ENCODE results near the gene NXPE3.

NXPE3 gene

DNA sequence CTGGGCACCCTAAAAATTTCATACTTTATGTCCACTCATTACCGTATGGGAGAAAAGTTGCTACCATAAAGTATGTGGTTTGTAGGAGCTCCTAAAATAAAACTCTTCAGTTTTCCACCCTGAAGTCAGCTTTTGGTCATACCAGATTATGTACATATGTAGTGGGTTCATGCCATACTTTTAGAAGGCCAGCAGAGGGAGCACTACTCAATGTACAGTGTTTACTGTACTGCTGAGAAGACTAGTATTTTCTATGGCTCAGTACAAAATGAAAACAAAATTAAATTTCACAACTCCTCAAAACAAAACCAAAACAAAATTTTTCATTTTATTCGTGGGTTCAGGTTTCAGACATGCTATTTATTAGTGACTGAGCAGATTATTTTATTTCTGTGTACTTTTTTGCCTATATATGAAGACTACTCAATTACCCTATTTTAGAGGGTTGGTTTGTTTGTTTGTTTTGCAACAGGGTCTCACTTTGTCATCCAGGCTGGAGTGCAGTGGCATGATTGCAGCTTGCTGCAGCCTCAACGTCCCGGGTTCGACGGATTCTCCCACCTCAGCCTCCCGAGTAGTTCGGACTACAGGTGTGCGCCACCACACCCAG is 24.3 kb downstream of the NXPE3 start:
- peak; percentile 86 for DNase-seq (ENCODE audit: low spot score)

DNA sequence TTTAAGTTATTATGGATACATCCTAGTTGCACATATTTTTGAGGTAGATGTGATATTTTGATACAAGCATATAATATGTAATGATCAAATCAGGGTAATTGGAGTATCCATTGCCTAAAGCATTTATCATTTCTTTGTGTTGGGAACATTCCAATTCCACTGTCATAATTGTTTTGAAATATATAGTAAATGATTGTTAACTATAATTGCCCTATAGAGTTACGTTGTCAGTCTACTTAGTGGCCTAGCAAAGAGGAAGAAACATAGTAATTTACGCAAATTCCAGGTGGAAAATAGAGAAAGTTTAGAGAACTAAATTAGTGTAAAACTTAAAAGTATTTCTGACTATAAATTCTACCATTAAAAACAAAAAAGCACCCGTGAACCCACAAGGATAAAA is 24.9 kb downstream of the NXPE3 start:
- no peak for DNase-seq (ENCODE audit: low spot score)

DNA sequence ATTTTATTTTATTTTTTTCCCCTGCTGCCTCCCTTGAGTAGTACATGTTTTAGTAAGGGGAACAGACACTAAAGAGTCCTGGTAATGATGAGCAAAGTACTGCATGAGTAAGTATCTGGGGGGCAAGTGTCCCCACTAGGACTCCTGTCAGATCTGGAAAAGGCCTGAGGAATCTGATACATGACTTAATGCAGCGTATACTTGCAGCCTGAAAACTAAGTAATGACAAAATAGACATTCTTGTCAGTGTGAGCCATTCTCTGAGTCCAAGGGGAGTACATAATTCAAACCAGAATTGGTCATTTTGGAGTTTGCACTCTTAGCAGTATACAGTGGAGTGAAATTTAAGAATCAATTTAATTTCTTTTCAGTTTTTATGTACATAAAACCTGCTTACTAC is 27.5 kb downstream of the NXPE3 start:
- DNase-seq (ENCODE audit: low spot score): no peak

DNA sequence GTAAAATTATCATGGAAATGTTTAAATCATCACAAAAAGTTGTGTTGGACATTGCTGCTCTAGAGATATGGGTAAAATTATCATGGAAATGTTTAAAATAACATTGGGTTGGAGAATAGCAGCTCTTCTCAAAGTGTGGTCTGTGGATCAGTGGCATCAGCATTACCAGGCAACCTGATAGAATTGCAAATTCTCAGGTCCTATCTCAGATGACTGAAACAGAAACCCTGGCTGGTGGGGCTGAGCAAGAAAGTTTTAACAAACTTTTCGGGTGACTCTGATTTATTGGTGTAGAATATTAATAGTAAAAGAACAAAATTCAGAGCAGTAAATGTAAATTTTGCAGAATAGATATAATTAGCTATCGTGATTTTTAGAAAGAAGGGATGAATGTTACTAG is 28.9 kb downstream of the NXPE3 start:
- no peak for DNase-seq (ENCODE audit: low spot score)

DNA sequence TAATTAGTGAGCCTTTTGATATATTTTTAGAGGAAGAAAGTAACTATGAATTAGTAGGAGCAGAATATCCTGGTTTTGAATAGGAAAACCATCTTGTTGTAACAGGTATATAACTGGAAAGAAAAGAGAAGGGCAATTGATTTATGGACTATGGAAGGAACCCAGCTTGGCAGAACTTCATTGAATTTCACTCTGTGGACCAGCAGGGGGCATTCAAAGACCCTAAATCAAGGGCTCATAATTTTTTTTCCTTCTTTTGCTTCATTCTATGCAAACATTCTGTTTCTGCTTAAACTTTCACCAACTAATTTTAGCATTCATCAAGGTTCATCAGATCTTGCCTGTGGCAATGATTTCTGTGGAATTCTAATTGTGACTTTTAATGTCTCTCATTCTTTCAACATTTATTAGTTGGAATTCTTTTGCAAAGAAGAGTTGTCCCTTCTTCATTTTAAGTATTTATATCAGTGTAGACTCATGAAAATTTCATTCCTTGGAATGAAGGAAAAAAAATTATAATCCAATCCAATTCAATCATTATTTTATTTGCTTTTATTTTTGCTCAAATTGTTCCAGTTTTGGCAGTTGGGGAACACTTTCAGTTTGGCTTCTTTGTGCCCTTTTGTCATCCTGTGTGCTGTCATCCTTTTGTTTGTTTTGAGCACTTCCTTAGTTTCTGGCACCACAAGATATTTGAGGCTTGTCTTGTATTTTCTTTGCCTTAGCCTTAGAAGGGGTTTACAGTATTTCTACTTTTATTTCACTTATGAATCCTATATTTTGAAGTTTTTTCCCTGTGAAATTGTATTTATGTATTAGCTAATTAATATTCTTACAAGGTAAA is 30.4 kb downstream of the NXPE3 start:
- DNase-seq (ENCODE audit: low spot score): peak; percentile 36

DNA sequence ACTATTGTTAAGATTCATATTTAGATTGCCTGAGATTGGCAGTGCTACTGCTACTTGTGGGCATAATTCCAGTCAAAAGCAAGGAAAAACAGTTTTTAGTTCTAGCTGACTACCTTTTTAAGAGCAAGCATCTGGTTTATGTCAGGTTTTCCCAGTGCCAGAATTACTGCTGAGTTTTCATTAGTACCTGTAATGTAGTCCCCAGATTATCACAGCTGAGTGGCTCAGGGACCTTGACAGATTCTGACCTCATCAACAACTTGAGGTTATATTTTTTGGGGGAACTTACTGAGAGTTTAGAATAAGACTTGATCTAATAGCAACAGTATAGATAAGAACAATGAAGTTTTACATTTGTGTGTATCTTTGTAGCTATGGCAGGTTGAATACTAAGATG is 31.0 kb downstream of the NXPE3 start:
- DNase-seq (ENCODE audit: low spot score): no peak

DNA sequence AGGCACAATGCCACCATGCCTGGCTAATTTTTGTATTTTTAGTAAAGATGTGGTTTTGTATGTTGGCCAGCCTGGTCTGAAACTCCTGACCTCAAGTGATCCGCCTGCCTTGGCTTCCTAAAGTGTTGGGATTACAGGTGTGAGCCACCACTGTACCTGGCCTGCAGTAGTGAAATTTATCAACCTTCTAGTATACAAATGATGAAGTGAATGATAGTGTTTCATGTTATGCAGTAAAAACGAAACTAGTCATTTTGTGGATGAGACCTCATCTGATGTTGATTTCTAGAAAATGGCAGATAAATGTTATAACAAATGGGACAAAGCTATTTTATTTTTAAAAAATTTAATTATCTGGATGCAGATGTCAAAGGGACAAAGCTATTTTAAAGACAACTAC is 32.9 kb downstream of the NXPE3 start:
- DNase-seq (ENCODE audit: low spot score): no peak

DNA sequence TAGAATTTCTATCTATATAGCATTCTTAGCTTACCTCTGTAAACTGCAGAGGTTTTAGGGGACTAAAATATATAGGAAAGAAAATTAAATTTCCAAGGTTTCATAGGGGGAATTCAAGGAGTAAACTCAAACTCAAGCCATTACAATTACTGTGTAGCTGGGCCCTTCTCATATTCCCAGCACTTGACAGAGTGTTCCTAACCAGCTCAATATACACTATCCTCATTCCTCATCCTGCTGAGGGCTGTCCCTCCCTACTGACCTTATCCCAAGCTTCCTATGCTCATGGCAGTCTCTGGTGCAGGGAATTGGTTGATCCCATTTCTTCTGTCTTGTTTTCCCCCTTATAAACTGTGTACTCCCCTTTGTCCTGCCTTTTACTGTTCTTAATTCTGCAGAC is 33.9 kb downstream of the NXPE3 start:
- no peak for DNase-seq (ENCODE audit: low spot score)

DNA sequence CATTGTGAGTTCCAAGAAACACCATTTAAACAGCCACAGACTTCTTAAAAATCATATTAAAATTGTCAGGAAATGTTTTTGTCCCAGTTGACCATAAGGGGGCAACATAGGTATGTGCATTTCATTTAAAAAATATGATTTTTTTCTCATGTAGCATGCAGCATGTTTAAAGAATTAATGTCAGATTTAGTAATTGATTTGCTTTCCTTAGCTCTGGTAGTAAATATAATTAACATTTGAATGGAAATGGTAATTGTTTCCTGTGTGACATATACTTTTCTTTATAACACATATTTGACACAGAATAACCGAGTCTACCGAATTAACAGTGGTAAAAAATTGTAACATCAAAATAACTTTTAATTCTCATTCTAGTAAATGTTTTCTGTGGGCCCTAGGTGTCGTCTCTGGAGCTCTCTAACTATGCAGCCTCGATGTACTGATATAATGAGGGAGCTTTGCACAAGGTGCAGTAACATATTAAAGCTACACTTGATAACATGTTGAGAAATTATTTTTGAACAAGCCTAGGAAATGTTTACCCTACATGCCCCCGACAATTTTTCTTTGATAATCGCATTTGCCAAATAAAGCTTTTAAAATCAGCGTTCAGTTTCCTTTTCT is 34.9 kb downstream of the NXPE3 start:
- DNase-seq (ENCODE audit: low spot score): no peak

DNA sequence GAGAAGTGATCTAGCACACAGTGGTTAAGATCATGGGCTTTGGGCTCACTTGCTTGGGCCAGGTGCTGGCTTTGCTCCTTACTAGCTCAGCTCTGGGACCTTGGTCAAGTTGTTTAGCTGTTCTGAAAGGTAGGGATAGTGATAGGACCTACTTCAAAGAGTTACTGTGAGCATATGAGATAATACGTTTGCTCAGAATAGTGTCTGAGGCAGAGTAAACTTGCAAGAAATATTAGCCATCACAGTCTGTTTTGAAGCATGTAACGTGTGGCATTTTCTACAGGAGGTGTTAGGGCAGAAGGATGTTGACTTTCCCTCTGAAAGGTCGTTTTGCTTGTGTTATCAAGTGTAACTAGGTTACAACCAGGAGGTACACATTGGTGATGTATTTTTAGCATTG is 35.8 kb downstream of the NXPE3 start:
- DNase-seq (ENCODE audit: low spot score): no peak

DNA sequence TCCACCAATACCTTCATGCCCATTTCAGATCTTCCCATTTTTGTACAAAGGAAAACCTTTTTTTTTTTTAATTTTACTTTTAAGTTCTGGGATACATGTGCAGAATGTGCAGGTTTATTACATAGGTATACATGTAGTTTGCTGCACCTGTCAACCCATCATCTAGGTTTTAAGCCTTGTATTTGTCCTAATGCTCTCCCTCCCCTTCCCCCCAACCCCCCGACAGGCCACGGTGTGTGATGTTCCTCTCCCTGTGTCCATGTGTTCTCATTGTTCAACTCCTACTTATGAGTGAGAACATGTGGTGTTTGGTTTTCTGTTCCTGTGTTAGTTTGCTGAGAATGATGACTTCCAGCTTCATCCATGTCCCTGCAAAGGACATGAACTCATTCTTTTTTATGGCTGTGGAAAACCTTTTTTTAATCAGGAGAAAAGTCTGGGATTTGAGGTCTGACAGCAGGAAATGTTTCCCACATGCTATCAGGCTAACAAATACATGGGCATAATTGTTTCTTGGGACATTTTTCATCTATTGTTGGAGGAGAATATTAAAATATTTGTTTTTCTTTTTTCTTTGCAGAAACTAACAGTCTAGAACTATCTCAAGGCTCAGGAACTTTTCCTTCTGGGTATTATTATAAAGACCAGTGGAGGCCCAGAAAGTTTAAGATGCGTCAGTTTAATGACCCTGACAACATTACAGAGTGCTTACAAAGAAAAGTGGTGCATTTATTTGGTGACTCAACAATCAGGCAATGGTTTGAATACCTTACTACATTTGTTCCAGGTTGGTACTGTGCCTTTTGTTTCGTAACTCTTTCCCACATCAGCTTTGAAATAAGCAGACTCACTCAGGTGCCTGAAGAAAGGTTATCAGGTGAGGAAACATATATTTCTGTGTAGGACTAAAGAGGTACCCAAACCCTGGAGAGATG is 37.5 kb downstream of the NXPE3 start:
- no peak for DNase-seq (ENCODE audit: low spot score)

DNA sequence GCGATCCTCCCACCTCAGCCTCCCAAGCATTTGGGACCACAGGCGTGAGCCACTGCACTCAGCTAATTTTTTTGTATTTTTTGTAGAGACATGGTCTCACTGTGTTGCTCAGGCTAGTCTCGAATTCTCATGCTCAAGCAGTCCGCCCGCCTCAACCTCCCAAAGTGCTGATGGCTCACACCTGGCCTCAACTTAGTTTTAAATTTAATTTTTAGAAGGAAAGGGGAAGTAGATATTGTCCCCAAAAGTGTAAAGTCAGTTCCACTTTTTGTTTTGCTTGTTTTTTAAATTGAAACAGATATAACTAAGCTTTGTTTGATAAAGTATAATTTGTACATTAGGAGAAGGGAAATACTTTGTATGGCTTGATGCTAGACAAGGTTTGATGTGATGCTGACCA is 39.0 kb downstream of the NXPE3 start:
- DNase-seq (ENCODE audit: low spot score): no peak

DNA sequence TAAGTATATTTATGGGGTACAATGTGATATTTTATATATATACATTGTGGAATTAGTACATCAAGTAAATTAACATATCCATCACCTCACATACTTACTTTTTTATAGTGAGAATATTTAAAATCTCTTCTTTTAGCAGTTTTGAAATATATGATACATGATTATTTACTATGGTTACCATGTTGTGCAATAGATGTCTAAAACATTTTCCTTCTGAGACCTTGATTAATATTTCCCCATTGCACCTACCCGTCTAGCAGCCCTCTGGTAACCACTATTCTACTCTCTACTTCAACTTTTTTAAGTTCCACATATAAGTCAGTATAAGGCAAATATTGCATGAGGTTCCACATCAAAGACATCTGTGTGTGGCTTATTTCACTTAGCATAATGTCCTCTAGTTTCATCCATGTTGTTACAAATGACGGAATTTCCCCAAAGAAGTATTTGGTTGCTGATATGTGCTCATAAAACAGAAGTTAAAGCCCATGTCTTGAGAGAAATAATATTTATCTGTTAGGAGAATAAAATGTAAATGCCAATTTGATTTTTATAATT is 40.7 kb downstream of the NXPE3 start:
- DNase-seq (ENCODE audit: low spot score): no peak

DNA sequence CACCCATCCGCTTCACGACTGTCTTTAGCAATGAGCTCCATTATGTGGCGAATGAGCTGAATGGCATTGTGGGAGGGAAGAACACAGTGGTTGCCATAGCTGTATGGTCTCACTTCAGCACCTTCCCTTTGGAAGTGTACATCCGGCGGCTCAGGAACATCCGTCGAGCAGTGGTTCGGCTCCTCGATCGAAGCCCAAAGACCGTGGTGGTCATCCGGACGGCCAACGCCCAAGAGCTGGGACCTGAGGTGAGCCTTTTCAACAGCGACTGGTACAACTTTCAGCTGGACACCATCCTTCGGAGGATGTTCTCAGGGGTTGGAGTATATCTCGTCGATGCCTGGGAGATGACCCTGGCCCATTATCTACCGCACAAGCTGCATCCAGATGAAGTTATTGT is 42.5 kb downstream of the NXPE3 start:
- no peak for DNase-seq (ENCODE audit: low spot score)

DNA sequence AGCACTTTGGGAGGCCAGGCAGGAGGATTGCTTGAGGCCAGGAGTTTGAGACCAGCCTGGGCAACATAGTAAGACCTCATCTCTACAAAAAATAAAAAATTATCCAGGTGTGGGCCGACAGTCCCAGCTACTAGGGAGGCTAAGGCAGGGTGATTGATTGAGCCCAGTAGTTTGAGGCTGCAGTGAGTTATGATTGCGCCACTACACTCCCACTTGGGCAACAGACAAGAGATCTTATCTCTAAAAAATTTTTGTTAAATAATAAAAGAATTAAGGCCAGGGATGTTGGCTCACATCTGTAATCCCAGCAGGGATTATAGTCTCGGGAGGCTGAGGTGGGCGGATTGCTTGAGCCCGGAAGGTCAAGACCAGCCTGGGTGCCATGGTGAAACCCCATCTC is 44.5 kb downstream of the NXPE3 start:
- no peak for DNase-seq (ENCODE audit: low spot score)

DNA sequence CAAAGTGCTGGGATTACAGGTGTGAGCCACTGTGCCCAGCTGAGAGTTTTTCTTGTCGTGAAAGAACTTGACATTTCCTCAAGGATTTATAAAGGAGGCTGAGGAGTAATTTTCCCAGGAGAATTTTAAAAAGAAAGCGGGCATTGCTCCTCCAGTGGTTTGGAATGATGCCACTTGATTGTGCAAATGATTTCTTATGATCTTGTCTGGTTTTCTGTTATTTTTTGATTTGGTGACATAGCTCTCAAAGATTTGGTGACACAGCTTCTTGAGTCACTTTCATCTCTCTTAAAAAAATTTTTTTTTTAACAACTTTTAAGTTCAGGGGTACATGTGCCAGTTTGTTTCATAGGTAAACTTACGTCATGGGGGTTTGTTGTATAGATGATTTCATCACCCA is 45.7 kb downstream of the NXPE3 start:
- DNase-seq (ENCODE audit: low spot score): no peak

DNA sequence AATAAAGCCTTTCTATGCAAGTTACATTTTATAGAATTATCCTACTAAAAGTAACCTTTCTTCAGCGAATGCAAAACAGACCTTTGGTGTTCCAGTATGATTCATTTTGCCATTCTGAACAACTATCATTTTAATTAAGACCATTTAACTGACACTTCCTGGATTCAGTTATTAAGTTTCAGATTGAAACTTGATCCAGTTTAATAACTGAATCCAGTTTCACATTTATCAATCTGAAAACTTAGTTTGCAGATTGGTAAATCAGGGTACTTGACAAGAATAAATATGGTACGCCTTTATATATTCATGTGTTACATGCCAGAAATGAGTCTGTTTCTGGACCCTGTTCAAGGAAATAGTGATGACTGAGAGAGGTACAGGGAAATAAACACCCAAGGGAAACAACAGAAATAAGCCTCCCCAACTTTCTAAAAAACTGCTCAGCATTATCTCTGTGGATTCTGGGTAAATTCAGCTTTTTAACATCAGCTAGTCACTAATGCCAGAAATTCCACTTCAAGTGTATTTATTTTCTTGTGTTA is 47.0 kb downstream of the NXPE3 start:
- DNase-seq (ENCODE audit: low spot score): no peak

DNA sequence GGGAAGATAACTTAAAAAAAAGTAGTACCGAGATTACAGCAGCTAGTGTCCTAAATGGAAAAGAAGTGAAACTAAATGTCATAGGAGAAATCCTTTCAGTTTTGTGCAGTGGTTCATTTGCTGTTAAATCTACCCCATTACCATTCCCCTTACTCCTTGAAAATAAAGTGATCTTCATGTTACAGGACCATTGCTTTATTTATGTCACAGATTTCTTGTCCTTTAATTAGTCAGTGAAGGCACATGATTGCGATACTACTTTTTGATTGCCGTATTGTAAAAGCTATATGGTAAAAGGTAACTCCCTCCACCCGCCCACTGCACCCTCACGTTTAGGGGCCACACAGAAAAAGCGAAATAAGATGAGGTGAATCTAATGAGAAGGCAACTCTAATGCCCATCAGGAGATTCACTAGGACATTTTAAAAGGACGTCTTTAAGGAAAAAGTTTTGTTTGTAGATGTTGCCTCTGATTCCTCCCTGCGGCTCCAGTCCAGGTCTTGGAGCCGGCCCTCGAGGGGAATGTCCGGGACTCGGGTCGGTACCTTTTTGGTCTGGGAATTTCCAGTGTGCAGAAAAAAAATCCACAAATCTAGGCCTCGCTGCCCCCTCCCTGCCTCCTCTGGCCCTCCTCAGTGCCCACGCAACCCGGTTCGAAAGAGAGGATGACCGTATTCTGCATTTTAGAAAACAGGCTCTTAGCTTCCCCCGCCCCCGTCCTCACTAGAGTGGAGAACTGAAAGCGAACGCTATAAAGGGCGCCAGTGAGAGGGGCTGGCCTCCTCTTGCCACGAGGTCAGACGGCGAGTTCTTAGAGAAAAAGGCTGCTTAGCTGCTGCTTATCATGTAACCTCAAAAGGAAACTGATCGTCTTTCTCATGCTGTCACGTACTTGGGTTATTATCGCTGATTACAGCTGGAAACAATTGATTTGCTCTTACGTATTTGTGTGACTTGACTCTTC is 48.5 kb downstream of the NXPE3 start:
- no peak for DNase-seq (ENCODE audit: low spot score)

DNA sequence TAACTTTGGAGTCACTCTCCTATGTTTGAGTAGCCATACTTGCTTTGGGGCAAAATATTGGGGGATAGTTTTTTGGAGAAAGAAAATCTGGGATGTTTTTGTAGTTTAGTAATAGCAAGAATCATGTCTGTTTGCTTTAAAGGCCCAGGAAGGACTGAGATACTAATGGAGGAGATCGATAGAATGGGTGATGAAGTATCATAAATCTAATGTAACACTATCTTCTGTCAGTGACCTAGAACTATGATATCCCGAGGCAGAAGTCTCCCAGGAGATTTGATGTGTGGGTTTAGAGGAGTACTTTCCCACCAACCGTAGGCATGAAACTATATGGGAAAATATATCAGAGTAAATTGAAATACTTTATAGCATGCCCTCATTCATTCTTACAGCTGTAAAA is 49.3 kb downstream of the NXPE3 start:
- no peak for DNase-seq (ENCODE audit: low spot score)

DNA sequence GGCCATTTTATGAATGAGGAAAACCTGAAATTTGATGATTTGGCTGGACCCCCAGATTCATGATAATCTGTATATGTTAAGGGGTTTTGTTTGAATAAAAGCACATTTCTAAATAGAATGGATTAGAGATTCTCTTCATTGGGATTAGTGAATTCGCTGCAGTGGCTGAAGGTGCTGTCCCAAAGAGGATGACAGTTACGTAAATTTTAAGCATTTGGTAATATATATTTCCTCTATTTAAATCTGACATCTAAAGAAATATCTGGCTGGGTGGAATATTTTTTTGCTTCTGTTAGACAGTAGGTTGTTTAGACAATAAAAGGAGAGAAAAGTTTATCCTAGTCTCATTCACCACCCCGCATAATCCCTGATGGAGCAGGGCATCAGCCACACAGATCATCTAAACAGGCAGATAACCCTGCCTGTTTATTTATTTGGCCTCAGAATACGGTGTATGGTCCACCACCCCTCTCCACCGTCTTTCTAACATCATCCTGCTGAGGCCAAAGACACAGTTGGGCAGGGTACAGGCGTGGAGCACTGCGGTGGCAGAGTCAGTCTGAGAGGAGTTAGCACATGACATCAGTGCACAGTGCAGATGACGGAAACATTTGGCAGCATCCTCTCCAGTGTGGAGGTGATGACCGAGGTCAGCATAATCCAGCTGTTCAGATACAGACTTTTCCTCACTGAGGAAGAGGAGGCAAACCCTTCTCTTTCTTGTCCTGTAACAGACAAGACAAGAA is 49.9 kb downstream of the NXPE3 start:
- DNase-seq (ENCODE audit: low spot score): no peak

Data from hematopoietic multipotent progenitor cell treated with erythropoietin and hydrocortisone succinate and interleukin-3 and kit ligand, for 17 days (in vitro differentiated cells).